HepG2 (cell line): ENCODE results near the gene GTF2F2. TPM values are rescaled to one million over a fixed set of nuclear protein-coding genes. Genes with fewer than 3 reads are reported as not detected.

Experiments
- ATAC-seq: fragments of 200-7000 bp; cut with Tn5 transposase; 3 replicates; pipeline ENCODE4 v1.9.1; 2020; ENCODE audit warnings: mild to moderate bottlenecking, moderate library complexity
- BruUV-seq: library from RNA; stranded (reverse); fragments of 400-500 nt; replicated peaks from 2 replicates; lab custom pipeline; 2021; lab: Mats Ljungman, UMichigan
- CTCF ChIA-PET: fragments of 300-600 bp; formaldehyde crosslinking; extraction: SDS; loops from one replicate; lab custom pipeline; 2021; ENCODE audit warnings: low total read pairs, inconsistent platforms, low intra/inter-chr PET ratio; lab: Yijun Ruan, JAX
- POLR2A ChIA-PET: fragments of 350-600 bp; sonication (Branson Sonifier 250); formaldehyde crosslinking; loops from one replicate; lab custom pipeline; 2020; ENCODE audit warnings: antibody characterized with exemption, inconsistent platforms; lab: Yijun Ruan, JAX
- DNase-seq: peaks from one replicate; pipeline ENCODE4 v3.0.0-alpha.2; 2015; ENCODE audit warnings: low spot score
- FAIRE-seq: peaks from 3 replicates; lab custom pipeline; 2011; peaks lifted over from hg19 to GRCh38; lab: Jason Lieb, UNC
- H2AFZ ChIP-seq: one replicate; pipeline ENCODE4 v1.6.1; 2011; ENCODE audit warnings: low read length, inconsistent platforms
- H3K27ac ChIP-seq: fragments of 300-600 bp; 3 replicates; pipeline ENCODE4 v1.8.0; 2011; ENCODE audit warnings: mixed run types, mild to moderate bottlenecking, mixed read lengths, low read length, inconsistent platforms; ENCODE audit not compliant: insufficient read depth; ENCODE audit errors: extremely low read length
- H3K27me3 ChIP-seq, 2 experiments: fragments of 200-600 bp in 1 of 2; 2 replicates in 1 of 2; 3 replicates in 1 of 2; pipeline versions ENCODE4 v1.6.0 to v1.8.0; 2011; ENCODE audit warnings: low read length in 2 of 2, mild to moderate bottlenecking in 2 of 2, moderate library complexity in 2 of 2, inconsistent platforms in 1 of 2; ENCODE audit not compliant: insufficient read depth in 2 of 2, control insufficient read depth in 1 of 2
- H3K36me3 ChIP-seq, 2 experiments: fragments of 200-600 bp in 1 of 2; replicated peaks in 1 of 2; 2 replicates in 1 of 2; 3 replicates in 1 of 2; pipeline versions ENCODE4 v1.5.1 to v1.8.0; 2011; ENCODE audit warnings: low read length in 2 of 2, inconsistent platforms in 1 of 2; ENCODE audit not compliant: insufficient read depth in 2 of 2, control insufficient read depth in 1 of 2
- H3K4me1 ChIP-seq: 2 replicates; pipeline ENCODE4 v1.5.1; 2012; ENCODE audit warnings: low read length, inconsistent platforms; ENCODE audit not compliant: insufficient read depth
- H3K4me2 ChIP-seq: 2 replicates; pipeline ENCODE4 v1.6.0; 2011; ENCODE audit warnings: low read depth, low read length, inconsistent platforms
- H3K4me3 ChIP-seq, 3 experiments: fragments of 200-600 bp in 1 of 3; sonication (generic), shearing (Covaris generic) in 1 of 3; replicated peaks in 1 of 3; 2 replicates each; pipeline ENCODE4 v1.5.1; 2011 to 2016; ENCODE audit warnings: low read length in 3 of 3, inconsistent platforms in 2 of 3, low read depth in 2 of 3, mild to moderate bottlenecking in 2 of 3, control low read depth in 1 of 3, mixed read lengths in 1 of 3; ENCODE audit not compliant: insufficient read depth in 1 of 3
- H3K79me2 ChIP-seq: one replicate; pipeline ENCODE4 v1.6.1; 2011; ENCODE audit warnings: low read length, inconsistent platforms; ENCODE audit not compliant: insufficient read depth
- H3K9ac ChIP-seq: 2 replicates; pipeline ENCODE4 v1.6.0; 2011; ENCODE audit warnings: mild to moderate bottlenecking, low read depth, low read length, inconsistent platforms; ENCODE audit not compliant: insufficient read depth
- H3K9me3 ChIP-seq: 2 replicates; pipeline ENCODE4 v1.5.1; 2012; ENCODE audit warnings: mild to moderate bottlenecking, low read length
- H4K20me1 ChIP-seq: 2 replicates; pipeline ENCODE4 v1.6.0; 2011; ENCODE audit warnings: inconsistent platforms, mild to moderate bottlenecking, low read length, moderate library complexity; ENCODE audit not compliant: insufficient read depth
- ATRX ChIP-seq: sonication (generic); formaldehyde crosslinking; IDR thresholded peaks from 2 replicates; pipeline ENCODE4 v1.4.0; 2020; ENCODE audit warnings: missing genetic modification reagents, borderline replicate concordance
- BCL6 ChIP-seq: IDR thresholded peaks from 2 replicates; pipeline ENCODE4 v1.6.1; 2016; ENCODE audit warnings: missing genetic modification reagents, missing compliant biosample characterization
- GLI4 ChIP-seq: sonication (generic); formaldehyde crosslinking; IDR thresholded peaks from 2 replicates; pipeline ENCODE4 v1.5.1; 2020; ENCODE audit warnings: missing genetic modification reagents, mild to moderate bottlenecking, moderate library complexity, borderline replicate concordance
- HDAC1 ChIP-seq: sonication (generic); formaldehyde crosslinking; IDR thresholded peaks from 2 replicates; pipeline ENCODE4 v1.5.1; 2020; ENCODE audit warnings: mild to moderate bottlenecking, missing genetic modification reagents
- HMG20A ChIP-seq: IDR thresholded peaks from 2 replicates; pipeline ENCODE4 v1.6.1; 2016; ENCODE audit warnings: borderline replicate concordance
- HMG20B ChIP-seq: conservative IDR thresholded peaks from 2 replicates; pipeline ENCODE4 v1.6.1; 2016; ENCODE audit warnings: missing genetic modification reagents, missing compliant biosample characterization
- NFKB2 ChIP-seq: sonication (generic); formaldehyde crosslinking; IDR thresholded peaks from 2 replicates; pipeline ENCODE4 v1.4.0; 2020; ENCODE audit warnings: missing genetic modification reagents, borderline replicate concordance
- RARG ChIP-seq: sonication (generic); formaldehyde crosslinking; IDR thresholded peaks from 2 replicates; pipeline ENCODE4 v1.4.0; 2020; ENCODE audit warnings: low read depth, mild to moderate bottlenecking, missing genetic modification reagents
- RBM39 ChIP-seq: fragments of 200-400 bp; formaldehyde crosslinking; IDR thresholded peaks from one replicate; pipeline ENCODE4 v1.6.1; 2018; ENCODE audit warnings: antibody characterized with exemption, mild to moderate bottlenecking, low read depth, low read length; ENCODE audit not compliant: poor library complexity, severe bottlenecking
- ZNF335 ChIP-seq: sonication (generic); formaldehyde crosslinking; IDR thresholded peaks from 2 replicates; pipeline ENCODE4 v1.4.0; 2020; ENCODE audit warnings: missing genetic modification reagents
- ZNF484 ChIP-seq: sonication (generic); formaldehyde crosslinking; IDR thresholded peaks from 2 replicates; pipeline ENCODE4 v1.5.1; 2020; ENCODE audit warnings: mild to moderate bottlenecking, low read depth, missing genetic modification reagents, borderline replicate concordance
- ZNF496 ChIP-seq: sonication (generic); formaldehyde crosslinking; IDR thresholded peaks from 2 replicates; pipeline ENCODE4 v1.8.1; 2023; ENCODE audit warnings: mild to moderate bottlenecking, moderate library complexity, missing genetic modification reagents; ENCODE audit not compliant: insufficient replicate concordance
- ZNF589 ChIP-seq: sonication (generic); formaldehyde crosslinking; conservative IDR thresholded peaks from 2 replicates; pipeline ENCODE4 v1.8.0; 2022; ENCODE audit warnings: mild to moderate bottlenecking, moderate library complexity, missing genetic modification reagents
- ZSCAN12 ChIP-seq: sonication (generic); formaldehyde crosslinking; IDR thresholded peaks from 2 replicates; pipeline ENCODE4 v1.9.0; 2021; ENCODE audit warnings: mild to moderate bottlenecking, missing genetic modification reagents
- ZSCAN31 ChIP-seq: sonication (generic); formaldehyde crosslinking; IDR thresholded peaks from 2 replicates; pipeline ENCODE4 v1.5.0; 2020; ENCODE audit warnings: low read depth, mild to moderate bottlenecking, missing genetic modification reagents
- WGBS: methylation state at CpG from one replicate; pipeline ENCODE4 v1.1.6; 2017; ENCODE audit warnings: low lambda C conversion rate; 5-methylcytosine and 5-hydroxymethylcytosine counted together
- in situ Hi-C: cut with HindIII; loops from 2 replicates; pipeline ENCODE4 v1.10.0; 2017; ENCODE audit warnings: low pct_unique_long_range_greater_than_20kb; ENCODE audit not compliant: extremely low pct_ligation_motif_present
- intact Hi-C: fragments of 100-400 bp; cut with micrococcal nuclease; formaldehyde crosslinking; loops from one replicate; pipeline ENCODE4 v1.10.0; 2022; ENCODE audit not compliant: unreplicated experiment
- polyA plus RNA-seq, 8 experiments: library from polyadenylated mRNA; depleted of rRNA in 3 of 8; stranded (reverse) in 7 of 8; unstranded in 1 of 8; fragments of >200 nt; fragmentation: Illumina TruSeq in 4 of 8; extraction: Trizol in 4 of 8; gene quantifications; 2 replicates each; pipeline versions ENCODE4 v1.2.1 to v1.2.3, GENCODE V29; 2011 to 2016; ENCODE audit warnings: low read depth in 4 of 8, missing spikeins in 1 of 8, mixed read lengths in 1 of 8; ENCODE audit not compliant: insufficient read depth in 1 of 8
- total RNA-seq, 5 experiments: library from RNA; depleted of rRNA; stranded (reverse); fragments of >200 nt; fragmentation: Illumina TruSeq; extraction: Trizol; gene quantifications; 2 replicates each; pipeline ENCODE4 v1.2.3, GENCODE V29; 2016; ENCODE audit warnings: low read depth in 1 of 5
- TF ChIP-seq, protein P1 (sequence below): sonication (generic); formaldehyde crosslinking; IDR thresholded peaks from 2 replicates; pipeline ENCODE4 v1.5.0; 2020; ENCODE audit warnings: missing genetic modification reagents, mild to moderate bottlenecking, borderline replicate concordance
- TF ChIP-seq, protein P2 (sequence below): sonication (generic); formaldehyde crosslinking; IDR thresholded peaks from 2 replicates; pipeline ENCODE4 v1.8.1; 2022; ENCODE audit warnings: low read depth, mild to moderate bottlenecking, missing genetic modification reagents
- TF ChIP-seq, protein P3 (sequence below): sonication (generic); formaldehyde crosslinking; IDR thresholded peaks from 2 replicates; pipeline ENCODE4 v1.5.1; 2020; ENCODE audit warnings: missing genetic modification reagents, mild to moderate bottlenecking, borderline replicate concordance

The GTF2F2 gene
- total and polyA plus RNA-seq, 2 of the 13 experiments (the other 11 are each of a cell fraction or from before 2014, with no cell fraction given), result 10.6 to 32.8 TPM

DNA sequence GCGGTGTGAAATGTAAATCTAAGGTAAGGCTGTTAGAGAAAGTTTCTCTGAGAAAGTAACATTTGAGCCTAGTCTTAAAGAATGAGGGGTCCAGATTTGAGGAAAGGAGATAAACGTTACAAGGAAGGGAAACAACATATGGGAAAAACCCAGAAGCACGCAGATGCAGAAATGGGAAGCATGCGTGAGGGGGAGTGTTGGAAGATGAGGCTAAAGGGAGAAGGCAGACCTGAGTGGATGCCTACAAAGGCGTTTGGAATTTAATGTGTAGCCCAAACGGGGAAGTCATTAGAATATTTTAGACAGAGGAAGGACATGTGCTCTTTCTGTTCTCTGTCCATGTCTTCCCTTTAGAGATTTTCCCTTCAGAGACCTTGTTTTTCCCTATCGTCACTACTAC is 159.7 kb downstream of the GTF2F2 start:
- Histone ChIP-seq H2AFZ (no peak overlapping the region), H3K9me3 (no peaks in the 10 kb centered on the region)
- no peak for TF ChIP-seq ZSCAN31
- TF ChIP-seq, protein P1, sequence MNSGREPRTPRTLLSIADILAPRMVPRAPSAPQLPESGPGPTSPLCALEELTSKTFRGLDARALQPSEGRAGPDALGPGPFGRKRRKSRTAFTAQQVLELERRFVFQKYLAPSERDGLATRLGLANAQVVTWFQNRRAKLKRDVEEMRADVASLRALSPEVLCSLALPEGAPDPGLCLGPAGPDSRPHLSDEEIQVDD (CRISPR knock-in tag), result no peak
- no peak for TF ChIP-seq ZNF484
- no peak for TF ChIP-seq ZSCAN12 (CRISPR knock-in tag)
- TF ChIP-seq ZNF589 (CRISPR knock-in tag), result no peak
- no peak for TF ChIP-seq ZNF335 (CRISPR knock-in tag)
- TF ChIP-seq BCL6 (CRISPR knock-in tag), result no peak
- TF ChIP-seq, protein P2, sequence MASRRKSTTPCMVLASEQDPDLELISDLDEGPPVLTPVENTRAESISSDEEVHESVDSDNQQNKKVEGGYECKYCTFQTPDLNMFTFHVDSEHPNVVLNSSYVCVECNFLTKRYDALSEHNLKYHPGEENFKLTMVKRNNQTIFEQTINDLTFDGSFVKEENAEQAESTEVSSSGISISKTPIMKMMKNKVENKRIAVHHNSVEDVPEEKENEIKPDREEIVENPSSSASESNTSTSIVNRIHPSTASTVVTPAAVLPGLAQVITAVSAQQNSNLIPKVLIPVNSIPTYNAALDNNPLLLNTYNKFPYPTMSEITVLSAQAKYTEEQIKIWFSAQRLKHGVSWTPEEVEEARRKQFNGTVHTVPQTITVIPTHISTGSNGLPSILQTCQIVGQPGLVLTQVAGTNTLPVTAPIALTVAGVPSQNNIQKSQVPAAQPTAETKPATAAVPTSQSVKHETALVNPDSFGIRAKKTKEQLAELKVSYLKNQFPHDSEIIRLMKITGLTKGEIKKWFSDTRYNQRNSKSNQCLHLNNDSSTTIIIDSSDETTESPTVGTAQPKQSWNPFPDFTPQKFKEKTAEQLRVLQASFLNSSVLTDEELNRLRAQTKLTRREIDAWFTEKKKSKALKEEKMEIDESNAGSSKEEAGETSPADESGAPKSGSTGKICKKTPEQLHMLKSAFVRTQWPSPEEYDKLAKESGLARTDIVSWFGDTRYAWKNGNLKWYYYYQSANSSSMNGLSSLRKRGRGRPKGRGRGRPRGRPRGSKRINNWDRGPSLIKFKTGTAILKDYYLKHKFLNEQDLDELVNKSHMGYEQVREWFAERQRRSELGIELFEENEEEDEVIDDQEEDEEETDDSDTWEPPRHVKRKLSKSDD (CRISPR knock-in tag), result no peak
- TF ChIP-seq ATRX, result no peak
- no peak for TF ChIP-seq RBM39
- TF ChIP-seq, protein P3, sequence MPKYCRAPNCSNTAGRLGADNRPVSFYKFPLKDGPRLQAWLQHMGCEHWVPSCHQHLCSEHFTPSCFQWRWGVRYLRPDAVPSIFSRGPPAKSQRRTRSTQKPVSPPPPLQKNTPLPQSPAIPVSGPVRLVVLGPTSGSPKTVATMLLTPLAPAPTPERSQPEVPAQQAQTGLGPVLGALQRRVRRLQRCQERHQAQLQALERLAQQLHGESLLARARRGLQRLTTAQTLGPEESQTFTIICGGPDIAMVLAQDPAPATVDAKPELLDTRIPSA (CRISPR knock-in tag), result no peak
- TF ChIP-seq NFKB2, result no peak
- TF ChIP-seq HMG20B (CRISPR knock-in tag), result no peak
- TF ChIP-seq GLI4 (CRISPR knock-in tag), result no peak
- no peak for TF ChIP-seq HDAC1 (CRISPR knock-in tag)
- TF ChIP-seq HMG20A (CRISPR knock-in tag), result no peak
- TF ChIP-seq RARG (CRISPR knock-in tag), result no peak
- TF ChIP-seq ZNF496 (CRISPR knock-in tag), result no peak
- TF ChIP-seq, all 625 proteins: peak for 0
- H3K4me3 ChIP-seq, result no peak overlapping the region
- H3K79me2 ChIP-seq, result no peaks in the 10 kb centered on the region
- no peaks in the 10 kb centered on the region for H4K20me1 ChIP-seq
- POLR2A ChIA-PET, result no interaction called here
- no peaks in the 10 kb centered on the region for H3K4me1 ChIP-seq
- no peak overlapping the region for H3K4me2 ChIP-seq
- no peak overlapping the region for H3K9ac ChIP-seq
- no TSS peak for BruUV-seq
- 94% methylated on average over 7 of the region's 7 CpGs for WGBS
- FAIRE-seq (no peak), ATAC-seq (no peak), DNase-seq (no peak)
- no peak overlapping the region for H3K27ac ChIP-seq
- CTCF ChIA-PET, result interaction anchor here (2.3 kb wide), 1 partner anchor 232 kb away, joined by 50 read pairs; no protein-coding TSS in a partner anchor
- no peaks in the 10 kb centered on the region for H3K27me3 ChIP-seq
- intact Hi-C loops, result no loop called here
- in situ Hi-C loops, result loop anchor here (5.0 kb wide), 1 partner anchor 233 kb away; no protein-coding TSS in a partner anchor
- H3K36me3 ChIP-seq, result peaks cover 4 to 6% of the 10 kb centered on the region in 2 experiments; a peak in 3 of 5 replicates
